BE2C (cell line): ENCODE measurements around the gene RSKR. TPM values are rescaled to one million over a fixed set of nuclear protein-coding genes. Genes with fewer than 3 reads are reported as not detected.
A peak's percentile ranks its signal among the peaks of the same experiment; 100 is the strongest.
"Not testable (repeated sequence)": the region's sequence is repeated elsewhere in the genome, so short reads cannot be mapped to it uniquely, and the experiment has no call there.

ENCODE experiments used
- DNase-seq: peaks from one replicate; pipeline ENCODE4 v3.0.0-alpha.2; 2020
- H3K27me3 ChIP-seq: fragments of 250-450 bp; sonication (Bioruptor Pico); 2 replicates; pipeline ENCODE4 v1.5.1; 2020; ENCODE audit warnings: mild to moderate bottlenecking
- H3K36me3 ChIP-seq: fragments of 250-450 bp; sonication (Bioruptor Pico); 2 replicates; pipeline ENCODE4 v1.5.1; 2020; ENCODE audit warnings: mild to moderate bottlenecking
- H3K4me1 ChIP-seq: fragments of 250-450 bp; sonication (Bioruptor Pico); 2 replicates; pipeline ENCODE4 v1.5.1; 2020
- H3K4me3 ChIP-seq: 2 replicates; pipeline ENCODE4 v1.5.1; 2011; ENCODE audit warnings: low read depth, low read length
- H3K9me3 ChIP-seq: fragments of 250-450 bp; sonication (Bioruptor Pico); 2 replicates; pipeline ENCODE4 v1.5.1; 2020
- CTCF ChIP-seq: IDR thresholded peaks from 2 replicates; pipeline ENCODE4 v1.5.1; 2012; ENCODE audit warnings: mild to moderate bottlenecking, low read depth, low read length
- polyA plus RNA-seq: library from polyadenylated mRNA; unstranded; fragments of >200 nt; gene quantifications from one replicate; pipeline ENCODE4 v1.2.1, GENCODE V29; 2012; ENCODE audit warnings: low read depth, missing spikeins; ENCODE audit not compliant: insufficient read length, insufficient read depth

Gene RSKR
- polyA plus RNA-seq, result 10.1 TPM

GRCh38 chr17:28613931-28614381, at the start of gene RSKR:
RSKR (minus strand) TSS chr17:28614185; CDS start chr17:28614161, 24 bp downstream.
- no peak for TF ChIP-seq CTCF
- H3K4me3 ChIP-seq, result no peak within 1 kb of the TSS
- no peaks in the 10 kb centered on the region for H3K4me1 ChIP-seq
- no peaks in the 10 kb centered on the region for H3K9me3 ChIP-seq
- DNase-seq, result no peak
- H3K36me3 ChIP-seq, result peaks cover 13% of the 10 kb centered on the region
- H3K27me3 ChIP-seq, result no peaks in the 10 kb centered on the region

GRCh38 chr17:28663723-28664122, 49.7 kb upstream of the RSKR start:
- TF ChIP-seq CTCF, result no peak
- H3K4me1 ChIP-seq, result no peaks in the 10 kb centered on the region
- H3K27me3 ChIP-seq, result no peaks in the 10 kb centered on the region
- no peaks in the 10 kb centered on the region for H3K36me3 ChIP-seq
- H3K9me3 ChIP-seq, result no peaks in the 10 kb centered on the region
- H3K4me3 ChIP-seq, result no peak overlapping the region
- no peak for DNase-seq

- Histone ChIP-seq H3K4me3 (peak overlapping the region; percentile 93), H3K36me3 (peaks cover 4% of the 10 kb centered on the region; the same call in 1 of the 2 replicates), H3K4me1 (no peaks in the 10 kb centered on the region), H3K27me3 (no peaks in the 10 kb centered on the region), H3K9me3 (no peaks in the 10 kb centered on the region)
- DNase-seq, result no peak
- no peak for TF ChIP-seq CTCF
Measured at GRCh38 chr17:28662527-28662829, 48.5 kb upstream of the RSKR start.

- Histone ChIP-seq H3K4me3 (peak within 1 kb of the TSS; percentile 93), H3K27me3 (no peaks in the 10 kb centered on the region), H3K9me3 (no peaks in the 10 kb centered on the region), H3K4me1 (no peaks in the 10 kb centered on the region), H3K36me3 (peaks cover 4% of the 10 kb centered on the region; the same call in 1 of the 2 replicates)
- peak; percentile 85 for DNase-seq
- no peak for TF ChIP-seq CTCF
Measured at GRCh38 chr17:28661635-28662526, 47.9 kb upstream of the RSKR start, which contains the start of the genes SDF2 and SUPT6H. SDF2 (minus strand) TSS chr17:28661906; CDS start chr17:28661876, 30 bp downstream. SUPT6H (plus strand) TSS chr17:28662205; CDS start chr17:28673402, 11,197 bp downstream.

- not testable (repeated sequence) for H3K4me1 ChIP-seq, H3K9me3 ChIP-seq, DNase-seq, H3K4me3 ChIP-seq, H3K27me3 ChIP-seq, H3K36me3 ChIP-seq
Measured at GRCh38 chr17:28659497-28659881, 45.5 kb upstream of the RSKR start.

- not testable (repeated sequence) for H3K4me1 ChIP-seq, H3K27me3 ChIP-seq, H3K36me3 ChIP-seq, DNase-seq, H3K9me3 ChIP-seq, H3K4me3 ChIP-seq
Measured at GRCh38 chr17:28658766-28659496, 44.9 kb upstream of the RSKR start.

GRCh38 chr17:28658342-28658741, 44.4 kb upstream of the RSKR start:
- H3K4me1 ChIP-seq, H3K27me3 ChIP-seq, H3K36me3 ChIP-seq, H3K4me3 ChIP-seq, H3K9me3 ChIP-seq, DNase-seq: not testable (repeated sequence)
